SK-N-MC (cell line): ENCODE data around the gene SRCAP.
A peak's percentile ranks its signal among the peaks of the same experiment; 100 is the strongest.

Source experiments
- DNase-seq: peaks from one replicate; pipeline ENCODE4 v3.0.0-alpha.2; 2011; ENCODE audit warnings: low read depth, low spot score
- H3K27ac ChIP-seq: fragments of 200-600 bp; sonication (generic); 2 replicates; pipeline ENCODE4 v1.5.1; 2016; ENCODE audit warnings: mixed run types
- H3K36me3 ChIP-seq: fragments of 200-600 bp; sonication (generic); 2 replicates; pipeline ENCODE4 v1.6.1; 2017; ENCODE audit warnings: antibody characterized with exemption, low read length, mixed read lengths; ENCODE audit not compliant: insufficient read depth
- H3K4me3 ChIP-seq: fragments of 200-600 bp; sonication (generic); 2 replicates; pipeline ENCODE4 v1.5.1; 2016
- H3K9ac ChIP-seq: fragments of 200-600 bp; sonication (generic); 2 replicates; pipeline ENCODE4 v1.8.0; 2017; ENCODE audit warnings: mixed run types, mixed read lengths; ENCODE audit not compliant: insufficient read length
- H3K9me3 ChIP-seq: fragments of 200-600 bp; sonication (generic); 2 replicates; pipeline ENCODE4 v1.6.1; 2017; ENCODE audit warnings: low read depth, mild to moderate bottlenecking, antibody characterized with exemption, low read length, moderate library complexity, mixed read lengths
- EZH2 ChIP-seq: fragments of 200-600 bp; sonication (generic); IDR thresholded peaks from one replicate; pipeline ENCODE4 v1.6.1; 2017; ENCODE audit warnings: antibody characterized with exemption
- POLR2AphosphoS5 ChIP-seq: IDR thresholded peaks from 2 replicates; pipeline ENCODE4 v1.6.1; 2012; ENCODE audit warnings: mild to moderate bottlenecking, low read depth, low read length, borderline replicate concordance

Gene SRCAP

DNA sequence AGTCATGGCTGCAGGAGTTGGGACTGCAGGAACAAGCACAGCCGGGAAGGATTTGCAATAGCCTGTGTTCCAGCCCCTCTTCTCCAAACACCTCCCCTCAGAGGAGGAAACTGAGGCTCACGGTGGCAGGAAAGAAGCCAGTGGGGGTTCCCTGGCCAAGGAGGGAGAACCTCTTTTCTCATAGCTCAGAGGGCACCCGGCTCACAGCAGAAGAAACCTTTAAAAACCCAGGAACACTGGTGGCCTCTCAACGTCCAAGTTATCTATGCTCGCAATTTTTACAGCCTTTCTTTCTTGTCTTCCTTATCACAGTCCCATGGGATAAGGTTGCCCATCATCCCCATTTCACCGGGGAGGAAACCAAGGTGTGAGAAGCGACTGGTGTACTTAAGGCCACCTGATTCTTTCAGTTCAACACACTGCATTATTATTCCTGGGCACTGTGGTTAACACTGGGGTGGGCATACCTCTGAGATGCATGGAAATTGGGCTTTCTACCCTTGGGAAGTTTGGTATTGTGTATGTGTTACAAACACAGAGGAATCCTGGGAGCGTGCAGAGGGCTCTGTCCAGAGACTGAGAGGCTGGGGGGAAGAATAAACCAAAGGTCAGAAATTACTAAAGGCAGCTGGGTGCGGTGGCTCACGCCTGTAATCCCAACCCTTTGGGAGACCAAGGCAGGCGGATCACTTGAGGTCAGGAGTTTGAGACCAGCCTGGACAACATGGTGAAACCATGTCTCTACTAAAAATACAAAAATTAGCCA lies 88.8 kb downstream of the SRCAP start:
- TF ChIP-seq POLR2AphosphoS5: no peak
- no peak for TF ChIP-seq EZH2
- H3K9ac ChIP-seq: peak overlapping the region; percentile 94
- DNase-seq: no peak
- peak overlapping the region; percentile 83; the same call in 1 of the 2 replicates for H3K27ac ChIP-seq
- peaks cover 6% of the 10 kb centered on the region; the same call in 1 of the 2 replicates for H3K36me3 ChIP-seq
- H3K4me3 ChIP-seq: peak overlapping the region; percentile 90
- H3K9me3 ChIP-seq: no peaks in the 10 kb centered on the region
